ENCODE data around the gene PDZK1IP1. TPM values are rescaled to one million over a fixed set of nuclear protein-coding genes. Genes with fewer than 3 reads are reported as not detected.

Gene PDZK1IP1
- total and polyA plus RNA-seq, 2 of the 13 experiments (the other 11 are each of a cell fraction or from before 2014, with no cell fraction given) = 0.24 to 1.6 TPM

DNA sequence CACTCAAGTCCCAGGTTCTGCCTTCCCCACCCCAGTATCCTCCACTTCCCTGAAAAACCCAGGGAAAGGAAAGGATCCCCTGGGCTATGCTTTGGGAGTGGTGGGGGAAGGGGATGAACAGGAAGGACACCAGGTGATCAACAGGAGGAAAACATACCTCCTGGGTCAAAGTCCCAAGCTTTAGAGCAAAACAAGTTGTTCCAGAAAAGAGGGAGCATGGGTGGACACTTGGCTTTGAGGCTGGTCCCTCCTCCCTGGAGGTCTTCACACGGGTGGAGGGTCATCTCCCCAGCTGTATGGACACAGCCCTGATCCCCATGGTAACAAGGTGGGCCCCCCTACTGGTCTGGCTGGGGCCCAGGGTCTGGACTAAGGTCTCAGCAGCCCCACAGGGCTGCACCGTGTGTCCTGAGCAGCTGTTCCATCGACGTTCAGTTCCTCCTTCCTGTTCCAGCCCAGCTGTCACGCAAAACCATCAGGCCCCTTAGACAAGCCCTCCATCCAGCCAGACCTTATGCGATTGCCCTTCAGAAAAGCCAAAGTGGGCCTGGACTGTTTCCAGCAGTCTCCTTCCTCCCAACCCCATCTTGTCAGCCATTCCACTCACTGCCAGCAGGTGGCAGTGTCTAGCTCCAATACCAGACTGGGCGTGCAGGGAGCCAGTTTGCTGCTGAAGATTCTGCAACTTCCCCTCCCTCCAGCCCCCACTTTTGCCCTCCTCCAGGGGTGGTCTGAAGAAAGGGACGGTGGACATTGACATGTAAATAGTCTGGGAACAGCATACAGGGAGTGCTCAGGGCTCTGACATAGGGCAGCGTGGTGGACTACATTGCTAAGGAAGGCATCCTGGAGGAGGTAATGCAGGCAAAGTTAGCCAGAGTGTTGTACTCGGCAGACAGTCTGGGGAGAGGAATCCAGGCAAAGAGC lies 2.9 kb upstream of the PDZK1IP1 start (continued):
- TF ChIP-seq, protein P1, sequence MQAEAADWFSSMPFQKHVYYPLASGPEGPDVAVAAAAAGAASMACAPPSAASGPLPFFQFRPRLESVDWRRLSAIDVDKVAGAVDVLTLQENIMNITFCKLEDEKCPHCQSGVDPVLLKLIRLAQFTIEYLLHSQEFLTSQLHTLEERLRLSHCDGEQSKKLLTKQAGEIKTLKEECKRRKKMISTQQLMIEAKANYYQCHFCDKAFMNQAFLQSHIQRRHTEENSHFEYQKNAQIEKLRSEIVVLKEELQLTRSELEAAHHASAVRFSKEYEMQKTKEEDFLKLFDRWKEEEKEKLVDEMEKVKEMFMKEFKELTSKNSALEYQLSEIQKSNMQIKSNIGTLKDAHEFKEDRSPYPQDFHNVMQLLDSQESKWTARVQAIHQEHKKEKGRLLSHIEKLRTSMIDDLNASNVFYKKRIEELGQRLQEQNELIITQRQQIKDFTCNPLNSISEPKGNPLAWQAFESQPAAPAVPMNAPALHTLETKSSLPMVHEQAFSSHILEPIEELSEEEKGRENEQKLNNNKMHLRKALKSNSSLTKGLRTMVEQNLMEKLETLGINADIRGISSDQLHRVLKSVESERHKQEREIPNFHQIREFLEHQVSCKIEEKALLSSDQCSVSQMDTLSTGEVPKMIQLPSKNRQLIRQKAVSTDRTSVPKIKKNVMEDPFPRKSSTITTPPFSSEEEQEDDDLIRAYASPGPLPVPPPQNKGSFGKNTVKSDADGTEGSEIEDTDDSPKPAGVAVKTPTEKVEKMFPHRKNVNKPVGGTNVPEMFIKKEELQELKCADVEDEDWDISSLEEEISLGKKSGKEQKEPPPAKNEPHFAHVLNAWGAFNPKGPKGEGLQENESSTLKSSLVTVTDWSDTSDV (CRISPR knock-in tag; IDR thresholded peaks at IDR 0.05) = no peak
- TF ChIP-seq ZNF235 (CRISPR knock-in tag; IDR thresholded peaks at IDR 0.05; ENCODE audit: borderline replicate concordance) (peak; percentile 77; the same call in 1 of the 2 replicates), HNRNPH1 (optimal IDR thresholded peaks at IDR 0.05; ENCODE audit: low read depth, low read length) (no peak), ZNF33B (CRISPR knock-in tag; IDR thresholded peaks at IDR 0.05) (no peak), ATM (IDR thresholded peaks at IDR 0.05; ENCODE audit: borderline replicate concordance) (no peak), ZZZ3 (CRISPR knock-in tag; IDR thresholded peaks at IDR 0.05; ENCODE audit: borderline replicate concordance) (no peak), ZNF335 (CRISPR knock-in tag; IDR thresholded peaks at IDR 0.05) (peak; percentile 71; the same call in 1 of the 2 replicates), DMAP1 (CRISPR knock-in tag; IDR thresholded peaks at IDR 0.05) (peak; percentile 38; the same call in 1 of the 2 replicates), ZBTB7A (CRISPR knock-in tag; IDR thresholded peaks at IDR 0.05) (0 out of 2 replicates have a peak, but pooled peaks have one; percentile 46), FOXP1 (IDR thresholded peaks at IDR 0.05) (no peak), FOXP1 (CRISPR knock-in tag; IDR thresholded peaks at IDR 0.05) (peak; percentile 81), TEAD2 (CRISPR knock-in tag; IDR thresholded peaks at IDR 0.05) (no peak), BORCS8-MEF2B (CRISPR knock-in tag; IDR thresholded peaks at IDR 0.05) (no peak; the same call in none of the 2 replicates), XBP1 (CRISPR knock-in tag; IDR thresholded peaks at IDR 0.05) (peak; percentile 9; the same call in 1 of the 2 replicates), ZNF124 (CRISPR knock-in tag; IDR thresholded peaks at IDR 0.05) (no peak; the same call in none of the 2 replicates), HNRNPUL1 (IDR thresholded peaks at IDR 0.05; ENCODE audit: low read depth, low read length) (no peak), ZNF138 (CRISPR knock-in tag; IDR thresholded peaks at IDR 0.05; ENCODE audit: low read depth) (no peak), ZNF773 (CRISPR knock-in tag; IDR thresholded peaks at IDR 0.05; ENCODE audit: borderline replicate concordance) (no peak), ZNF260 (CRISPR knock-in tag; IDR thresholded peaks at IDR 0.05; ENCODE audit: borderline replicate concordance, low read depth) (no peak)
- TF ChIP-seq, protein P2, sequence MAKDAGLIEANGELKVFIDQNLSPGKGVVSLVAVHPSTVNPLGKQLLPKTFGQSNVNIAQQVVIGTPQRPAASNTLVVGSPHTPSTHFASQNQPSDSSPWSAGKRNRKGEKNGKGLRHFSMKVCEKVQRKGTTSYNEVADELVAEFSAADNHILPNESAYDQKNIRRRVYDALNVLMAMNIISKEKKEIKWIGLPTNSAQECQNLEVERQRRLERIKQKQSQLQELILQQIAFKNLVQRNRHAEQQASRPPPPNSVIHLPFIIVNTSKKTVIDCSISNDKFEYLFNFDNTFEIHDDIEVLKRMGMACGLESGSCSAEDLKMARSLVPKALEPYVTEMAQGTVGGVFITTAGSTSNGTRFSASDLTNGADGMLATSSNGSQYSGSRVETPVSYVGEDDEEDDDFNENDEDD (CRISPR knock-in tag; IDR thresholded peaks at IDR 0.05; ENCODE audit: borderline replicate concordance) = peak; percentile 51; the same call in 1 of the 2 replicates
- TF ChIP-seq, protein P3, sequence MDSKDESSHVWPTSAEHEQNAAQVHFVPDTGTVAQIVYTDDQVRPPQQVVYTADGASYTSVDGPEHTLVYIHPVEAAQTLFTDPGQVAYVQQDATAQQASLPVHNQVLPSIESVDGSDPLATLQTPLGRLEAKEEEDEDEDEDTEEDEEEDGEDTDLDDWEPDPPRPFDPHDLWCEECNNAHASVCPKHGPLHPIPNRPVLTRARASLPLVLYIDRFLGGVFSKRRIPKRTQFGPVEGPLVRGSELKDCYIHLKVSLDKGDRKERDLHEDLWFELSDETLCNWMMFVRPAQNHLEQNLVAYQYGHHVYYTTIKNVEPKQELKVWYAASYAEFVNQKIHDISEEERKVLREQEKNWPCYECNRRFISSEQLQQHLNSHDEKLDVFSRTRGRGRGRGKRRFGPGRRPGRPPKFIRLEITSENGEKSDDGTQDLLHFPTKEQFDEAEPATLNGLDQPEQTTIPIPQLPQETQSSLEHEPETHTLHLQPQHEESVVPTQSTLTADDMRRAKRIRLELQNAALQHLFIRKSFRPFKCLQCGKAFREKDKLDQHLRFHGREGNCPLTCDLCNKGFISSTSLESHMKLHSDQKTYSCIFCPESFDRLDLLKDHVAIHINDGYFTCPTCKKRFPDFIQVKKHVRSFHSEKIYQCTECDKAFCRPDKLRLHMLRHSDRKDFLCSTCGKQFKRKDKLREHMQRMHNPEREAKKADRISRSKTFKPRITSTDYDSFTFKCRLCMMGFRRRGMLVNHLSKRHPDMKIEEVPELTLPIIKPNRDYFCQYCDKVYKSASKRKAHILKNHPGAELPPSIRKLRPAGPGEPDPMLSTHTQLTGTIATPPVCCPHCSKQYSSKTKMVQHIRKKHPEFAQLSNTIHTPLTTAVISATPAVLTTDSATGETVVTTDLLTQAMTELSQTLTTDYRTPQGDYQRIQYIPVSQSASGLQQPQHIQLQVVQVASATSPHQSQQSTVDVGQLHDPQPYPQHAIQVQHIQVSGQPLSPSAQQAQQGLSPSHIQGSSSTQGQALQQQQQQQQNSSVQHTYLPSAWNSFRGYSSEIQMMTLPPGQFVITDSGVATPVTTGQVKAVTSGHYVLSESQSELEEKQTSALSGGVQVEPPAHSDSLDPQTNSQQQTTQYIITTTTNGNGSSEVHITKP (CRISPR knock-in tag; IDR thresholded peaks at IDR 0.05; ENCODE audit: low read depth) = peak; percentile 48; the same call in 1 of the 2 replicates

Data from HepG2 (cell line).